ENCODE data around the gene RNF112.
A peak's percentile ranks its signal among the peaks of the same experiment; 100 is the strongest.

RNF112 gene

GRCh38 chr17:19448341-19449268 lies 37.6 kb downstream of the RNF112 start:
- TF ChIP-seq CTCF (IDR thresholded peaks at IDR 0.05; ENCODE audit: insufficient read depth, low read depth, low read length, missing control alignments): no peak
- H3K4me3 ChIP-seq (ENCODE audit: low read length): no peak overlapping the region
- DNase-seq (ENCODE audit: low read depth): peak; percentile 86

DNA sequence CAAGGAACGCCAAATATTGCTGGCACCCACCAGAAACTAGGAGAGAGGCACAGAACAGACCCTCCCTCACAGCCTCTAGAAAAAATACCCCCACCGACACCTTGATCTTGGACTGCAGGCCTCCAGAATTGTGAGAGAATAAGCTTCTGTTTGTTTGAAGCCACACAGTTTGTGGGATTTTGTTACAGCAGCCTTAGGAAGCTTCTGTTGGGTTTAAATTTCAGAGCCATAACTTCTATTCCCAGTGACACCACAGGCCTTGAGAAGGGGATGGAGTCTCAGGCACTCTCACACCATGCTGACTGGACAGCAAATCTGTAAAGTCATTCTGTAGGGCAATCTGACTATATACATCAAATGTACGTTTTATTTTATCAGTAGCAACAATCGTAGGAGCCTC lies 38.6 kb downstream of the RNF112 start:
- no peak for DNase-seq (ENCODE audit: low read depth)
- no peak for TF ChIP-seq CTCF (IDR thresholded peaks at IDR 0.05; ENCODE audit: insufficient read depth, low read depth, low read length, missing control alignments)
- no peak overlapping the region for H3K4me3 ChIP-seq (ENCODE audit: low read length)

DNA sequence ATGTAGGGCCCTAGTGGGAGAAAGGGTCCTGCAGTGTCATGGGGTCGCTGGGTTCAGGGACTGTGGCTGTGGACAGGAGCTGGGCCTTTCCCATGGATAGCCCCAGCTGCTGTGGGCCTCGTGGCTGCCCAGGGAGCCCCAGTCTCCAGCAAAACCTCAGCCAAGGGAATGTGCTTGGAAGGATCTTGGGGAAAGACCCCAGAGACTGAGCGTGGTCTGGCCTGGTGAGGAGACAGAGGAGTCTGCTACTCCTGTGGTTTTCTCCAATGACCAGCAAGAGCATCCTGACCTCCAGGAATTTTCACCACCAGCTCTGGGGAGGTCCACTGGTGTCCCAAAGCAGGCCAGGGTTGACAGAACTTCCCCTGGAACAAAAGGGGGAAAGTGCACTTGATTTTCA lies 42.3 kb downstream of the RNF112 start:
- DNase-seq (ENCODE audit: low read depth): no peak
- TF ChIP-seq CTCF (IDR thresholded peaks at IDR 0.05; ENCODE audit: insufficient read depth, low read depth, low read length, missing control alignments): no peak
- no peak overlapping the region for H3K4me3 ChIP-seq (ENCODE audit: low read length)

DNA sequence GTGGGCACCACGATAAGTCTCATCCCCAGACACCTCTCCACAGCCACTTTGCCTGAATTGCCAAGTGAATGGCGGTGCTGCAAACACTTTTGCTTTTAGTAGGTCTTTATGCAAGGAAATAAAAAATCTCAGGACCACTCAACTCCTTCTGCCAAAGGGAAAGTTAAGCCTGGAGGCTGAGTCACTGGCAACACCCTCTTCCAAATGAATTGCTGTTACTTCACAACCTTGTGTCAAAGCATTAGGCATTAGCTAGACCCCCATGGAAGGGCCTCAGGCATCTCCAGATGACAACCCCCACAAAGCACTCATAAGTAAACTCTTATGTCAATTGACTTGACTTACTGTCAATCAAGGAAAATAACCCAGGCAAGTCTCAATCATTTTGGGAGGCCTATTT lies 43.0 kb downstream of the RNF112 start:
- TF ChIP-seq CTCF (IDR thresholded peaks at IDR 0.05; ENCODE audit: insufficient read depth, low read depth, low read length, missing control alignments): no peak
- no peak overlapping the region for H3K4me3 ChIP-seq (ENCODE audit: low read length)
- no peak for DNase-seq (ENCODE audit: low read depth)

DNA sequence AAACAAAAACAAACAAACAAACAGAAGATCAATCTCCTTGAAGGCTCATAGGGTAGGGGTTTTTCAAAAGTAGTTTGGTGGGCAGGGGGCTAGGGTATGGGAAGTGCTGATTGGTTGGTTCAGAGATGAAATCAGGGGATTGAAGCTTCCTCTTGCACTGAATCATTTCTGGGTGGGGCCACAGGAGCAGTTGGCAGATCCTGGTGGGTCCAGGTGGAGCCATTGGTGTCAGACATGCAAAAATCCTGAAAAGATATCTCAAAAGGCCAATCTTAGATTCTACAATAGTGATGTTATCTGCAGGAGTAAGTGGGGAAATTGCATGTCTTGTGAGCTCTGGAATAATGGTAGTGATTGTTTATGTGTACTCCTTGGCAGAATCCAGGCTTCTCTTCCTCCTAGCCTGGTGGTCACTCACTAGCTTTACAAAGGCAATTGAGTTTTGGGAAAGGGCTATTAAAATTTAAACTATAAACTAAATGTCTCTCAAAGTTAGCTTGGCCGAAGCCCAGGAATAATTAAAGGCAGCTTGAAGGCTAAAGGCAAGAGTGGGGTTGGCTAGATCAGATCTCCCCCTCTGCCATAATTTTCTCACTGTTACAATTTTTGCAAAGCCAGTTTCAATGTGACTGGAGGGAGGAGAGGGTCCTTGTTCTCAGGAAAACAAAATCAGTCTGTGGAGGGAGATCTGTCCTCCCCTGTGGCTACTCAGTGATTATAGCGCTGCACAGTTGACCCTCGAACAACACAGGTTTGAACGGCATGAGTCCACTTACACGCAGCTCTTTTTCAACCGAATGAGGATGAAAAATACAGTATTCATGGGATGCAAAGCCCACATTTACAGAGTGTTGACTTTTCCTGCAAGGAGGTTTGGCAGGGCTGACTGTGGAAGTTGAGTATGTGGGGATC lies 45.2 kb downstream of the RNF112 start:
- no peak for DNase-seq (ENCODE audit: low read depth)
- TF ChIP-seq CTCF (IDR thresholded peaks at IDR 0.05; ENCODE audit: insufficient read depth, low read depth, low read length, missing control alignments): no peak
- H3K4me3 ChIP-seq (ENCODE audit: low read length): no peak overlapping the region

- no peak for DNase-seq (ENCODE audit: low read depth)
- no peak for TF ChIP-seq CTCF (IDR thresholded peaks at IDR 0.05; ENCODE audit: insufficient read depth, low read depth, low read length, missing control alignments)
- no peak overlapping the region for H3K4me3 ChIP-seq (ENCODE audit: low read length)
Measured at GRCh38 chr17:19457046-19457445, 46.0 kb downstream of the RNF112 start.
